Measurements from ENCODE around the gene ADNP2.
"Not testable (repeated sequence)": the region's sequence is repeated elsewhere in the genome, so short reads cannot be mapped to it uniquely, and the experiment has no call there.

The ADNP2 gene

GRCh38 chr18:80145196-80145804 lies 36.2 kb downstream of the ADNP2 start:
- no peak for DNase-seq (ENCODE audit: low read depth in 2 of 2)

- DNase-seq (ENCODE audit: low read depth in 2 of 2), result no peak
Measured at GRCh38 chr18:80147037-80147417, 38.0 kb downstream of the ADNP2 start.

- peak; percentile 50 to 54 for DNase-seq (ENCODE audit: low read depth in 2 of 2)
Measured at GRCh38 chr18:80147418-80148325, 38.6 kb downstream of the ADNP2 start.

GRCh38 chr18:80148326-80149199 lies 39.5 kb downstream of the ADNP2 start:
- DNase-seq (ENCODE audit: low read depth in 2 of 2), result no peak

- DNase-seq (ENCODE audit: low read depth in 2 of 2), result no peak
Measured at GRCh38 chr18:80149667-80150066, 40.6 kb downstream of the ADNP2 start.

- no peak for DNase-seq (ENCODE audit: low read depth in 2 of 2)
Measured at GRCh38 chr18:80154293-80154692, 45.2 kb downstream of the ADNP2 start.

- DNase-seq (ENCODE audit: low read depth in 2 of 2), result no peak
Measured at GRCh38 chr18:80157708-80158343, 48.8 kb downstream of the ADNP2 start.

- DNase-seq (ENCODE audit: low read depth in 2 of 2), result no peak
Measured at GRCh38 chr18:80158365-80158764, 49.3 kb downstream of the ADNP2 start.

- no peak for DNase-seq (ENCODE audit: low read depth in 2 of 2)
Measured at GRCh38 chr18:80159713-80160636, 50.9 kb downstream of the ADNP2 start.

GRCh38 chr18:80161781-80162417 lies 52.8 kb downstream of the ADNP2 start:
- no peak for DNase-seq (ENCODE audit: low read depth in 2 of 2)

GRCh38 chr18:80163183-80163582 lies 54.1 kb downstream of the ADNP2 start:
- no peak for DNase-seq (ENCODE audit: low read depth in 2 of 2)

GRCh38 chr18:80164727-80165355 lies 55.8 kb downstream of the ADNP2 start:
- not testable (repeated sequence) for DNase-seq (ENCODE audit: low read depth in 2 of 2)

GRCh38 chr18:80166240-80166639 lies 57.2 kb downstream of the ADNP2 start:
- no peak for DNase-seq (ENCODE audit: low read depth in 2 of 2)

- no peak for DNase-seq (ENCODE audit: low read depth in 2 of 2)
Measured at GRCh38 chr18:80166725-80167124, 57.7 kb downstream of the ADNP2 start.

GRCh38 chr18:80167331-80167730 lies 58.3 kb downstream of the ADNP2 start:
- no peak for DNase-seq (ENCODE audit: low read depth in 2 of 2)

- DNase-seq (ENCODE audit: low read depth in 2 of 2), result no peak
Measured at GRCh38 chr18:80167931-80168330, 58.9 kb downstream of the ADNP2 start.

GRCh38 chr18:80168346-80168745 lies 59.3 kb downstream of the ADNP2 start:
- DNase-seq (ENCODE audit: low read depth in 2 of 2), result peak in 1 of 2 experiments; percentile 22

GRCh38 chr18:80168982-80169381 lies 59.9 kb downstream of the ADNP2 start:
- no peak for DNase-seq (ENCODE audit: low read depth in 2 of 2)

GRCh38 chr18:80169607-80170006 lies 60.5 kb downstream of the ADNP2 start:
- DNase-seq (ENCODE audit: low read depth in 2 of 2), result no peak

Data from fibroblast of skin of left biceps (primary cell).